ENCODE data around the gene TSPAN32.
"Not testable (repeated sequence)": the region's sequence is repeated elsewhere in the genome, so short reads cannot be mapped to it uniquely, and the experiment has no call there.

Gene TSPAN32

DNA sequence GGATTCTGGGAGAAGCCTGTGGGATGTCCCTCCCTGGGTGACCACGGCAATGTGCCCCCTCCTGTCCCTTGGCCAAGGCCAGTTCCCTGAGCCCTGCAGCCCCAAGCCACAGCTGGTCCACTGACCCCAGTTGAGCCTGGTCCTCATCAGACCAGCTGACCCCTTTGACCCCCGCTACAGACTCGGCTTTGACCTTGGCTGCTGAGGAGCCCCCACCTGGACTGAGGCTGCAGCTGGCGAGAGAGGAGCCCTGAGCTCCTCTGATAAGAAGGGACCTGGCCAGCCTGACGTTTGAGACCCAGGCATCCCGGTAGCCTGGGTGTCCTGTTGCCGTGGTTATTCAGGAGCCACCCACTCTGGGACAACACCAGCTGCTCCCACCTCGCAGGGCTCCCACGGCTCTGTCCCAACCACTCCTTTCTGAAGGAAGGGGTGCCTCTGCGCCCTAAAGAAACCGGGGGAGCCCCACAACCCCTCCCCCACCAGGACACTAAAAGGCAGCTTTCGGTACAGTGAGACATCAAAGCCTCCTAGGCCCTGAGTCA lies 34.4 kb upstream of the TSPAN32 start:
- DNase-seq (ENCODE audit: low read depth) = no peak

- DNase-seq (ENCODE audit: low read depth) = no peak
These were observed 33.7 kb upstream of the TSPAN32 start for GRCh38 chr11:2267851-2268728.

DNA sequence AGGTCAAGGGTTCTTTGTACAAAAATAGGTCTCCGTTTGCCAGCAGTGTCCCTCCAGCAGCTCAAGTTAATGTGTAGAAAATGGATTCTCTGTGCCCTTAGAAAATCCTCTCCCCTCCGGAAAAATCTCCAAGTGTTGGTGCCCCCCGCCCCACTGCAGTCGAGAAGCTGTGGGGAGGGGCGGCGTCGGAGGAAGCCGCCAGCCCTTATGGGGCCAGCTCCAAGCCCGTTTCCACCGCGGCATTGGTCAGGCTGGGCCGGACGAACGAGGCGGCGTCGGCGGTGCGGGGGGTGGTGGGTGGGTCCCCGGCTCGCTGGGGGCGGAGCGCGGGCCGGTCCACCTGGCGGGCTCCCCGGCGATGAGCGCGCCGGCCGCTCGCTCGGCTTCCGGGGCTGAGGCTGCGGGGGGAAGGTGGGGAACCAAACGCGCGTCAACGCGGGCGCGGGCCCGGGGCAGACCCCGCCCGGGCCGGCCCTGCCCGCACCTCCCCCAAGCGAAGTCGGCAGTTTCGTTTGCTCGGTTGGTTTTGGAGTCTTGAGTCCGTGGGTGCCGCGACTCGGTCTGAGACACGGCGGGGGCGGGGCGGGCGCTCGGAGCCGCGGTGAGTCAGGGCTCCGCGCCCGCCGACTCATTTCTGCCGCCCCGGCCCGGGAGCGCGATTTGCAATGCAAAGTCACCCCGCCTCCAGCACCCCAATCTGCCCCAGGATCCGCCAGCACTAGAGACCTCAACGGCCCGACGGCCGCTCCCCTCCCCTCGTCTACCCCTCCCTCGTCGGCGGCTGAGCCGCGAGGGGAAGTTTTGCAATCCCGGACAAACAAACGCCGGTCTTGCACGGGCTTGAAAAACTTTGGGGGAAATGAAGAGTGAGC lies 32.8 kb upstream of the TSPAN32 start:
- DNase-seq (ENCODE audit: low read depth) = no peak

DNA sequence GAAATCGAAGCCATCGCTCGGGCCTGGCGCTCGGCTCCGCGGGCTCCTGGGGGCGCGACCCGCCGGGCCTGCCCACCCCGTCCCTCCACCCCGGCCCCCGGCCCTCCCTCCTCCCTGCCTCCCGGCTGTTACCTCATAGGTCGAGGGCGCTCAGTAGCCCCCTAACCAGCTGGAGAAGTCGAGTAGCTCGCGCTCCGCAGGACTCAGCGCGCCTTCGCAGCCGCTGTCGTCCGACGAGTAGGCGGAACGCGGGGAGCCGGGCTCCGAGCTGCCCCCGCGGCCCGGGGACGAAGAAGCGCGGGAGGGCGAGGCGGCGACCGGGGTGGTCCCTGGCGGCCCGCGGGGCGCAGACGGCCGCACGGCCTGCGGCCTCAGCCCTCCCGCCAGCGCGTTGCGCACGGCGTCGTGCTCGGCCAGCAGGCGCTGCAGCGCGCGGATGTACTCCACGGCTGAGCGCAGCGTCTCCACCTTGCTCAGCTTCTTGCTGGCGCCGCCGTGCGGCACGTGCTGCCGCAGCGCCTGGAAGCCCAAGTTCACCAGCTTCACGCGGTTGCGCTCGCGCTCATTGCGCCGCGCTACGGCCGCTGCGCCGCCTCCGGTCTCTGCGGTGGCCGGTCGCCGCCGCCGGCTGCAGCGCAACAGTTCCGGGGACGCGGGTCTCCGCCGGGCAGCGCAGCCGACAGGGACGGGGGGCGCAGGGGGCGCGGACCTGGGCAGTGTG lies 32.1 kb upstream of the TSPAN32 start:
- peak; percentile 33 for DNase-seq (ENCODE audit: low read depth)

GRCh38 chr11:2270322-2271076 lies 31.3 kb upstream of the TSPAN32 start, which contains the start of gene ASCL2:
Gene ASCL2, minus strand, starts transcription at chr11:2270588. Its CDS starts 256 bp downstream, at chr11:2270332.
- no peak for DNase-seq (ENCODE audit: low read depth)

- no peak for DNase-seq (ENCODE audit: low read depth)
These were observed 30.8 kb upstream of the TSPAN32 start for GRCh38 chr11:2271077-2271326.

DNA sequence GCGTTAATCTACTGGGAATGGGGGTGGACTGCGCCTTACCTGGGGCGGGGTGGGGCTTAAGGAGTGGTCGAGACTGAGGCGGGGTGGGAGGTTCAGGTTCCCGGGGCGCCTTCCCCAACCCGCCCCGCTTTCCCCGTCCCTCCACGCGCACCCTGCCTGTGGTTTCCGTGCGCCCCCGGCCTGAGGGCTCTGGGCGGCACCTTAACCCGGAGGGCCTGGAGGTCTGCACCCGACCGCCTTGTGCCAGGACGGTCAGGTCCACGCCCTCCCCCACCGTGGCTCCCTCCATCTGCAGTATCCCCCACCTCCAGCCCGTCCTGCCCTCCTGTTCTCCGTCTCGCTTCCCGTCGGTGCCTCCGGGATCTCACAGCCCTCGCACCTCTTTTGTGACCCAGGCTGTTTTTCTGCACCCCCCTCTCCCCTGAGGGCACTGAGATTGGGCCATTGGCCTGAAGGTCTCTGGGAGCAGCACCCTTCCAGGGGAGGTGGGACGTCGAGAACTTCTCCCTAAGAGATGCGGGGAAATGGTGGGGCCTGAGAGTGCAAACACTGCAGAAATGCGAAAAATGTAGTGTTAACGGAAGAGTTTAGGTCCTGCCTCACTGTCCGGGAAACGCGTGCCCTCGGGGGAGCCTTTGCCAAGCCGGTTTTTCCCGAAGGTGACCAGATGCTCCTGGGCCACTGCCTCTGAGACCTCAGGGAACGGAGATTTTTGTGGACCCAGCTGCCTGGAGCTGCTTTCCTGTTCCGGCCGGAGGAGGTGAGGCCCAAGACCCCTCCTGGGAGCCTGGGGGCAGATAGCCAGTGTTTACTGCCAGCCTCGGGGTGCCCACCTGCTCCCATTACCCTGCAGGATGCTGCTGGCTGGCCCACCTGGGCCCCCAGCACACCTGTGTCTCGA lies 30.2 kb upstream of the TSPAN32 start:
- DNase-seq (ENCODE audit: low read depth) = no peak

GRCh38 chr11:2272228-2272945 lies 29.4 kb upstream of the TSPAN32 start:
- DNase-seq (ENCODE audit: low read depth) = no peak

- no peak for DNase-seq (ENCODE audit: low read depth)
These were observed 28.9 kb upstream of the TSPAN32 start for GRCh38 chr11:2272946-2273280.

DNA sequence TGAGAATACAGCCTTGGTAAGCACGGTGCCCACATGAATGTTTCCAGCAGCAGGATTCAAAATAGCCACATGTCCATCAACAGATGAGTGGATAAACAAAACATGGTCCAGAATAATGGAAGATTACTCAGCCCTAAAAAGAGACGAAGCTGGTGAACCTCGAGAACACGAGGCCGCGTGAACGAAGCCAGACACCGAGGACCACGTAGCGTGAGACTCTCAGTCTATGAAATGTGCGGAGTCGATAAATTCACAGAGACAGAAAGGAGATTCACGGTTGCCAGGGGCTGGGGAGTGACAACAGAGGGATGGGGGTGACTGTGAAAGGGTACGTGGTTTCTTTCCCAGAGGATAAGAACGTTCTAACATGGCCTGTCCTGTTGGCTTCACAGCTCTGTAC lies 28.5 kb upstream of the TSPAN32 start:
- DNase-seq (ENCODE audit: low read depth) = no peak

- no peak for DNase-seq (ENCODE audit: low read depth)
These were observed 28.0 kb upstream of the TSPAN32 start for GRCh38 chr11:2273771-2274170.

DNA sequence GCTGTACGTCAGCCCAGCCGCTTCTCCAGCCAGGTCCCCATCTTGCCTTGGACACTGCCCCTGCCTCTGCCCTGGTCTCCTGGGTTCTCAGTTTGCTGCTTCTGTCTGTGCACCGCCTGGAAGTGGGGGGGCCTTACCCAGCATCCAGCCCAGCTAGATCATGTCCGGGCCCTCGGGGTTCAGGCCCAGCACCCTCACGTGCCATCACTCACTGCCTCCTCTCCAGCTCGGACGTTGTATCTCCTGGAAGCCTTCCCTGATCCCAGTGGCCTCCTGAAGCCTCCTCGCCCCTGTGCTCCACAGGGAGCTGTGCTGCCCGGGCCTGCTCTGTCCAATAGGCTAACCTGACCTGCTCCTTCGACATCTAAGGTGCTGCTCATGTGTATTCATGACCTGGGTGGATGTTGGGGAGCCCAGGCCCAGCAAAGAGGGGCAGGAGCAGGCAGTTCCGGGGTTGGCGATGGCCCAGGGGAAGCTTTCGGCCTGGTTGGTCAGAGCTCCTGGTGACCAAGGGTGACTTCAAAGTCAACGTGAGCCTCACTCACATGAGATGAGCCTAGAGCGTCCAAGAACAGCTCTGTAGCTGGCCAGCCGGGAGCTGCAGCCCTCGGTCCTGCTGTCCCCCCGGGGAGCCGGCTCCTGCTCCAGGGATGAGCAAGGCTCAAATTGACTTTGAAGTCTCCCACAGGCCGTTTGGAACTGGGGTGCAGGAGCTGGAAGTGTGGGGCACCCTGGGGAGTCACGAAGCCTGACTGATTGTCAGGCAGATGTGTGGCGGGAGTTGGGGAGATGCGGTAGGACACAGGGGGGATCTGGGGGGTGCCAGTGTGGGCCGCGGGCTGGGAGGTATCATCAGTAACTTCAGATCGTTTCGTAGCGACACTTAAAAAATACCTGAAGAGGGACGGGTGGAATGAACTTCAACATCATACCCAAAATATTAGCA lies 26.2 kb upstream of the TSPAN32 start:
- DNase-seq (ENCODE audit: low read depth) = no peak

- no peak for DNase-seq (ENCODE audit: low read depth)
These were observed 25.4 kb upstream of the TSPAN32 start for GRCh38 chr11:2276280-2277007.

- peak; percentile 22 for DNase-seq (ENCODE audit: low read depth)
These were observed 24.8 kb upstream of the TSPAN32 start for GRCh38 chr11:2277008-2277346.

- DNase-seq (ENCODE audit: low read depth) = no peak
These were observed 23.8 kb upstream of the TSPAN32 start for GRCh38 chr11:2277933-2278523.

GRCh38 chr11:2280208-2280607 lies 21.6 kb upstream of the TSPAN32 start:
- DNase-seq (ENCODE audit: low read depth) = no peak

- DNase-seq (ENCODE audit: low read depth) = not testable (repeated sequence)
These were observed 15.5 kb upstream of the TSPAN32 start for GRCh38 chr11:2286350-2286749.

DNA sequence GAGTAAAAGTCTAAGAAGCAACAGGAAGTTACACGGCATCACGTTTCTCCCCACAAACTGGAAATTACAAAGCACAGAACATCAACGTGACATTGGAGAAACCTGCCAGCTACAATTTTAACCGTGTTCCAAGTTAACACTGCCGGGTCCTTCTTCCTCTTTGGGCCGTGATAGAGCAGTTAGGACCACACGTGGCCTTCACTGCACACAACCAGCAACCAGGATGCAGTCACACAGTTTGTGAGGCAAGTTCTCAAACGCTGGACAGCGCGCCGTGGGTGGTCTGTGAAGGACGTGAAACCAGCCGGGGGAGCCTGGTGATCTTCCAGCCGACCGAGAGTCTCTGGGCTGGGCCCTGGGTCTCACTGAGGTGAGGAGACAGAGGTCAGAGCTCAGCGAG lies 14.7 kb upstream of the TSPAN32 start:
- DNase-seq (ENCODE audit: low read depth) = no peak

All from EH (cell line).